ENCODE results near the gene AXDND1. TPM values are rescaled to one million over a fixed set of nuclear protein-coding genes. Genes with fewer than 3 reads are reported as not detected.
A peak's percentile ranks its signal among the peaks of the same experiment; 100 is the strongest.

AXDND1 gene
- total and polyA plus RNA-seq, 2 of the 8 experiments (the other 6 are each of a cell fraction or from before 2014, with no cell fraction given): 0.61 TPM; not detected in 1

DNA sequence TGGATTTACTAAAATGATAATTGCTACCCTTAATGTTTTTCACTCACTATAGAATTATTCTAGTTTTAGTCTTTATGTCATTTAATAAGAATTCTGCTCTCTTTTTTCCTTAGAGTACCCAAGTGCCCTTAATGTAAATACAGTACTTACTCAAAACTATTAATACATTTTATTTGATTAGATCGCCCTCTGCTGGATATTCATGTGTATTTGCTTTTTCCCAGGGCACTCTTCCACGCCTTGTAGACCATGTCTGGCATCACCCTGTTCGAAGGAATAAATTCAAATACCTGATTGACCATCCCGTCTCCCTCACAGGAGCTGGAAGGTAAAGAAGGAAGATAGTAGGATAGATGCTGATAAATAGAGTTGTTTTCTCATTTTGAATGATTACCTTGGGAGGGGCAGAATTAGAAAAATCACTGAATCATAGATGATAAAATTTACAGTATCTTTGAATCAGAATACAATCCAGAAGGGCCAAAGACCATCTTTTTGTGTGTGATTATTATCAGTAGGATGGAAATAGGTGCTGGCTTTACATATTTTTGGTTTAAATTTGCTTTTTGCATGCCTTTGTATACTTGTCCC, 4.1 kb downstream of the AXDND1 start:
- no peak for FAIRE-seq
- CTCF ChIA-PET (ENCODE audit: partially characterized antibody): interaction anchor here (0.6 to 5.8 kb wide), 20 partner anchors 14 to 449 kb away, joined by 3 to 34 read pairs (median 3); no protein-coding TSS in a partner anchor

More for the DNA sequence above, 4.1 kb downstream of the AXDND1 start:
- H3K23ac ChIP-seq (ENCODE audit: insufficient read length): no peak overlapping the region
- no peak overlapping the region for H2BK20ac ChIP-seq (ENCODE audit: low read length)
- no peak overlapping the region for H2AK5ac ChIP-seq (ENCODE audit: low read depth, low read length)
- H3K18ac ChIP-seq (ENCODE audit: extremely low read depth, low read length): no peak overlapping the region
- H2BK15ac ChIP-seq (ENCODE audit: low read length): no peak overlapping the region
- no peaks in the 10 kb centered on the region for H3K9me3 ChIP-seq (ENCODE audit: insufficient read depth in 2 of 2, low read depth in 1 of 2, low read length in 1 of 2)
- no peaks in the 10 kb centered on the region for H3K79me2 ChIP-seq (ENCODE audit: control insufficient read depth in 1 of 2, insufficient read depth in 2 of 2, low read length in 2 of 2)
- no peak overlapping the region for H2BK5ac ChIP-seq (ENCODE audit: low read depth, low read length)
- 32% methylated on average over 4 of the region's 4 CpGs; no CpG with 5 or more reads in 1 of the 2 experiments for WGBS, 2 experiments (ENCODE audit: extremely low coverage in 1 of 2, insufficient coverage in 1 of 2, insufficient read length in 1 of 2, insufficient replicate concordance in 2 of 2, low coverage in 1 of 2, low lambda C conversion rate in 2 of 2, missing lambda C conversion rate in 1 of 2)
- H3K14ac ChIP-seq (ENCODE audit: insufficient read length): no peak overlapping the region
- POLR2A ChIA-PET (ENCODE audit: partially characterized antibody): interaction anchor here (0.7 kb wide), 1 partner anchor 76 kb away, joined by 3 read pairs; the partner anchor contains the start of gene SOAT1
- no peak overlapping the region for H3K4me2 ChIP-seq (ENCODE audit: insufficient read depth in 1 of 2, low read depth in 2 of 2, low read length in 2 of 2)
- no peak overlapping the region for H3K4ac ChIP-seq (replicated peaks; ENCODE audit: insufficient read length, low read depth, low read length)
- H2BK12ac ChIP-seq (ENCODE audit: low read depth, low read length): no peak overlapping the region
- H3K23me2 ChIP-seq (ENCODE audit: low read depth, low read length): no peaks in the 10 kb centered on the region; the same call in 1 of the 2 replicates
- no peaks in the 10 kb centered on the region for H4K20me1 ChIP-seq (replicated peaks in 1 of 2; ENCODE audit: control insufficient read depth in 1 of 2, insufficient read depth in 2 of 2, low read length in 2 of 2)
- no peaks in the 10 kb centered on the region for H3K27me3 ChIP-seq (replicated peaks in 1 of 4; ENCODE audit: control insufficient read depth in 3 of 4, extremely low read depth in 1 of 4, insufficient read depth in 3 of 4, low read length in 3 of 4)
- no peak overlapping the region for H4K8ac ChIP-seq (ENCODE audit: extremely low read depth, insufficient read depth, low read length)
- H3K79me1 ChIP-seq (ENCODE audit: low read depth, low read length): no peaks in the 10 kb centered on the region
- peak in 1 of 2 experiments; percentile 1 for DNase-seq (ENCODE audit: low read depth in 1 of 2, low spot score in 2 of 2)
- H3K27ac ChIP-seq (ENCODE audit: low read depth, low read length): no peak overlapping the region
- H3K56ac ChIP-seq (replicated peaks; ENCODE audit: insufficient read length, low read depth, low read length): no peak overlapping the region
- H3K4me1 ChIP-seq (replicated peaks in 1 of 4; ENCODE audit: control insufficient read depth in 3 of 4, insufficient read depth in 4 of 4, low read length in 3 of 4): no peaks in the 10 kb centered on the region
- H4K5ac ChIP-seq (ENCODE audit: insufficient read length, low read depth, low read length): no peak overlapping the region
- no peak overlapping the region for H3K4me3 ChIP-seq (ENCODE audit: extremely low read depth in 1 of 4, insufficient read depth in 2 of 4, low read depth in 3 of 4, low read length in 4 of 4)
- no peak overlapping the region for H2BK120ac ChIP-seq (replicated peaks; ENCODE audit: low read depth, low read length)
- TF ChIP-seq FOSL1 (IDR thresholded peaks at IDR 0.05; ENCODE audit: insufficient read depth, low read depth, low read length): no peak
- TF ChIP-seq, protein P1, sequence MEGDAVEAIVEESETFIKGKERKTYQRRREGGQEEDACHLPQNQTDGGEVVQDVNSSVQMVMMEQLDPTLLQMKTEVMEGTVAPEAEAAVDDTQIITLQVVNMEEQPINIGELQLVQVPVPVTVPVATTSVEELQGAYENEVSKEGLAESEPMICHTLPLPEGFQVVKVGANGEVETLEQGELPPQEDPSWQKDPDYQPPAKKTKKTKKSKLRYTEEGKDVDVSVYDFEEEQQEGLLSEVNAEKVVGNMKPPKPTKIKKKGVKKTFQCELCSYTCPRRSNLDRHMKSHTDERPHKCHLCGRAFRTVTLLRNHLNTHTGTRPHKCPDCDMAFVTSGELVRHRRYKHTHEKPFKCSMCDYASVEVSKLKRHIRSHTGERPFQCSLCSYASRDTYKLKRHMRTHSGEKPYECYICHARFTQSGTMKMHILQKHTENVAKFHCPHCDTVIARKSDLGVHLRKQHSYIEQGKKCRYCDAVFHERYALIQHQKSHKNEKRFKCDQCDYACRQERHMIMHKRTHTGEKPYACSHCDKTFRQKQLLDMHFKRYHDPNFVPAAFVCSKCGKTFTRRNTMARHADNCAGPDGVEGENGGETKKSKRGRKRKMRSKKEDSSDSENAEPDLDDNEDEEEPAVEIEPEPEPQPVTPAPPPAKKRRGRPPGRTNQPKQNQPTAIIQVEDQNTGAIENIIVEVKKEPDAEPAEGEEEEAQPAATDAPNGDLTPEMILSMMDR (IDR thresholded peaks at IDR 0.05; ENCODE audit: control extremely low read depth in 1 of 3, insufficient read depth in 1 of 3, low read depth in 1 of 3, low read length in 3 of 3): peak in 2 of 3 experiments; percentile 46 to 51; a peak in 3 of 4 replicates
- peak; percentile 76 to 77 for TF ChIP-seq RAD21 (IDR thresholded peaks at IDR 0.05 in 1 of 2, conservative IDR thresholded peaks at IDR 0.05 in 1 of 2; ENCODE audit: low read depth in 2 of 2, low read length in 2 of 2)
- TF ChIP-seq ZNF274 (IDR thresholded peaks at IDR 0.05; ENCODE audit: borderline replicate concordance, extremely low read depth, low read length): no peak
- TF ChIP-seq SIN3A (conservative IDR thresholded peaks at IDR 0.05 in 1 of 2, IDR thresholded peaks at IDR 0.05 in 1 of 2; ENCODE audit: low read depth in 1 of 2, low read length in 2 of 2): no peak
- no peak for TF ChIP-seq NANOG (IDR thresholded peaks at IDR 0.05; ENCODE audit: insufficient read depth, low read depth, low read length, poor library complexity, severe bottlenecking)
- H2AFZ ChIP-seq (ENCODE audit: low read length): no peak overlapping the region
- H3K36me3 ChIP-seq (ENCODE audit: control insufficient read depth in 2 of 4, insufficient read depth in 4 of 4, low read length in 3 of 4): no peaks in the 10 kb centered on the region
- H4K91ac ChIP-seq (replicated peaks; ENCODE audit: insufficient read length, low read length): no peak overlapping the region
- H3K9ac ChIP-seq (replicated peaks in 1 of 4; ENCODE audit: extremely low read depth in 1 of 4, low read depth in 3 of 4, low read length in 3 of 4): no peak overlapping the region
